OCI-LY7 (cell line): Measurements from ENCODE around the gene SRPK2. TPM values are rescaled to one million over a fixed set of nuclear protein-coding genes. Genes with fewer than 3 reads are reported as not detected.
"Not testable (repeated sequence)": the region's sequence is repeated elsewhere in the genome, so short reads cannot be mapped to it uniquely, and the experiment has no call there.

Source experiments
- BruUV-seq: library from RNA; stranded (reverse); fragments of 400-500 nt; replicated peaks from 2 replicates; lab custom pipeline; 2021; lab: Mats Ljungman, UMichigan
- CTCF ChIA-PET: fragments of 300-600 bp; sonication (Branson Sonifier 250); formaldehyde crosslinking; loops from one replicate; lab custom pipeline; 2022; ENCODE audit warnings: antibody characterized with exemption; ENCODE audit not compliant: unreplicated experiment; lab: Charles Lee
- POLR2A ChIA-PET: fragments of 300-600 bp; sonication (Branson Sonifier 250); formaldehyde crosslinking; loops from one replicate; lab custom pipeline; 2022; ENCODE audit warnings: antibody characterized with exemption; lab: Charles Lee
- DNase-seq: peaks from one replicate; pipeline ENCODE4 v3.0.0-alpha.2; 2015; ENCODE audit warnings: low spot score
- H2AFZ ChIP-seq: fragments of 200-600 bp; sonication (generic), shearing (Covaris generic); 2 replicates; pipeline ENCODE4 v1.6.1; 2014; ENCODE audit warnings: mild to moderate bottlenecking, antibody characterized with exemption, low read length, moderate library complexity
- H3K27ac ChIP-seq: fragments of 200-600 bp; sonication (generic); 2 replicates; pipeline ENCODE4 v1.5.1; 2014; ENCODE audit warnings: mixed run types, low read depth, mild to moderate bottlenecking, moderate library complexity, low read length, inconsistent platforms; ENCODE audit not compliant: poor library complexity, severe bottlenecking
- H3K36me3 ChIP-seq: fragments of 200-600 bp; sonication (generic); 2 replicates; pipeline ENCODE4 v1.6.1; 2014; ENCODE audit warnings: mild to moderate bottlenecking, antibody characterized with exemption, low read length, moderate library complexity, mixed read lengths; ENCODE audit not compliant: insufficient read depth
- H3K4me1 ChIP-seq: fragments of 200-600 bp; sonication (generic); 2 replicates; pipeline ENCODE4 v1.5.1; 2014; ENCODE audit warnings: mild to moderate bottlenecking, low read length; ENCODE audit not compliant: insufficient read depth, poor library complexity, severe bottlenecking
- H3K4me2 ChIP-seq: fragments of 200-600 bp; sonication (generic); 2 replicates; pipeline ENCODE4 v1.6.1; 2014; ENCODE audit warnings: mild to moderate bottlenecking, low read length
- H3K4me3 ChIP-seq: fragments of 200-600 bp; sonication (generic); 2 replicates; pipeline ENCODE4 v1.5.1; 2014; ENCODE audit warnings: mild to moderate bottlenecking, low read depth, low read length; ENCODE audit not compliant: poor library complexity, severe bottlenecking
- H3K79me2 ChIP-seq: fragments of 200-600 bp; sonication (generic); 2 replicates; pipeline ENCODE4 v1.6.1; 2016; ENCODE audit warnings: low read depth, mild to moderate bottlenecking, low read length, moderate library complexity, mixed read lengths; ENCODE audit not compliant: insufficient read depth
- H3K9me2 ChIP-seq: fragments of 200-600 bp; sonication (generic); 2 replicates; pipeline ENCODE4 v1.6.1; 2016; ENCODE audit warnings: mild to moderate bottlenecking, low read length, mixed read lengths; ENCODE audit not compliant: insufficient read depth
- H3K9me3 ChIP-seq: fragments of 200-600 bp; sonication (generic); 2 replicates; pipeline ENCODE4 v1.6.1; 2014; ENCODE audit warnings: mild to moderate bottlenecking, mixed run types, low read length, mixed read lengths
- H4K20me1 ChIP-seq: fragments of 200-600 bp; sonication (generic); 2 replicates; pipeline ENCODE4 v1.6.1; 2014; ENCODE audit warnings: mild to moderate bottlenecking, antibody characterized with exemption, low read length, moderate library complexity, mixed read lengths; ENCODE audit not compliant: insufficient read depth
- EZH2phosphoT487 ChIP-seq: fragments of 200-600 bp; sonication (generic); IDR thresholded peaks from 2 replicates; pipeline ENCODE4 v1.6.1; 2018; ENCODE audit warnings: low read depth, borderline replicate concordance, mild to moderate bottlenecking, mixed run types, antibody characterized with exemption, low read length, moderate library complexity, mixed read lengths
- intact Hi-C: fragments of 100-400 bp; cut with micrococcal nuclease; formaldehyde crosslinking; loops from one replicate; pipeline ENCODE4 v1.10.0; 2022; ENCODE audit not compliant: unreplicated experiment
- total RNA-seq, 2 experiments: library from RNA; depleted of rRNA in 1 of 2; stranded (reverse); fragments of >200 nt in 1 of 2; shearing (Covaris generic) in 1 of 2; gene quantifications; 2 replicates each; pipeline ENCODE4 v1.2.3, GENCODE V29; 2014 to 2022
- TF ChIP-seq, protein P1 (sequence below): fragments of 200-600 bp; sonication (generic); conservative IDR thresholded peaks from 2 replicates; pipeline ENCODE4 v1.5.1; 2014; ENCODE audit warnings: mild to moderate bottlenecking, antibody characterized with exemption, low read length, moderate library complexity, mixed read lengths

The SRPK2 gene
- total RNA-seq, 2 experiments from 2014 or later: 22.1 to 26.8 TPM

DNA sequence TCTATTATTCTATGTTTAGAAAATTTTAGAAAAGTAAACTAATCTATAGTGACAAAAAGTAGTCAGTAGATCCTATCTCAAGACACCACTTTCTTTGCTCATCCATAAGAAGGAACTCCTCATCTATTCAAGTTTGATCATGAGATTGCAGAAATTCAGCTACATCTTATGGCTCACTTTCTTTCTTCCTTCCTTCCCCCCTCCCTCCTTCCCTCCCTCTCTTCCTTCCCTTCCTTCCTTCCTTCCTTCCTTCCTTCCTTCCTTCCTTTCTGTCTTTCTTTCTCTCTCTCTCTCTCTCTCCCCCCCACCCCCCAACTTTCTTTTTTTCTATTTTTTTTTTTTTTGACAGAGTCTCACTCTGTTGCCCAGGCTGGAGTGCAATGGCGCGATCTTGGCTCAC, 35.3 kb upstream of the SRPK2 start:
- no TSS peak for BruUV-seq
- ChIA-PET CTCF (no interaction called here), POLR2A (no interaction called here)
- DNase-seq: no peak
- Histone ChIP-seq H3K4me1 (no peaks in the 10 kb centered on the region), H3K9me2 (no peaks in the 10 kb centered on the region), H3K79me2 (no peaks in the 10 kb centered on the region), H4K20me1 (no peaks in the 10 kb centered on the region), H3K9me3 (no peaks in the 10 kb centered on the region), H3K27ac (no peak overlapping the region), H3K4me2 (no peak overlapping the region), H3K36me3 (no peaks in the 10 kb centered on the region), H3K4me3 (no peak overlapping the region), H2AFZ (no peak overlapping the region)
- no peak for TF ChIP-seq EZH2phosphoT487
- TF ChIP-seq, protein P1, sequence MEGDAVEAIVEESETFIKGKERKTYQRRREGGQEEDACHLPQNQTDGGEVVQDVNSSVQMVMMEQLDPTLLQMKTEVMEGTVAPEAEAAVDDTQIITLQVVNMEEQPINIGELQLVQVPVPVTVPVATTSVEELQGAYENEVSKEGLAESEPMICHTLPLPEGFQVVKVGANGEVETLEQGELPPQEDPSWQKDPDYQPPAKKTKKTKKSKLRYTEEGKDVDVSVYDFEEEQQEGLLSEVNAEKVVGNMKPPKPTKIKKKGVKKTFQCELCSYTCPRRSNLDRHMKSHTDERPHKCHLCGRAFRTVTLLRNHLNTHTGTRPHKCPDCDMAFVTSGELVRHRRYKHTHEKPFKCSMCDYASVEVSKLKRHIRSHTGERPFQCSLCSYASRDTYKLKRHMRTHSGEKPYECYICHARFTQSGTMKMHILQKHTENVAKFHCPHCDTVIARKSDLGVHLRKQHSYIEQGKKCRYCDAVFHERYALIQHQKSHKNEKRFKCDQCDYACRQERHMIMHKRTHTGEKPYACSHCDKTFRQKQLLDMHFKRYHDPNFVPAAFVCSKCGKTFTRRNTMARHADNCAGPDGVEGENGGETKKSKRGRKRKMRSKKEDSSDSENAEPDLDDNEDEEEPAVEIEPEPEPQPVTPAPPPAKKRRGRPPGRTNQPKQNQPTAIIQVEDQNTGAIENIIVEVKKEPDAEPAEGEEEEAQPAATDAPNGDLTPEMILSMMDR: no peak
- intact Hi-C loops: loop anchor here (10.0 kb wide), 1 partner anchor 279 kb away; no protein-coding TSS in a partner anchor

DNA sequence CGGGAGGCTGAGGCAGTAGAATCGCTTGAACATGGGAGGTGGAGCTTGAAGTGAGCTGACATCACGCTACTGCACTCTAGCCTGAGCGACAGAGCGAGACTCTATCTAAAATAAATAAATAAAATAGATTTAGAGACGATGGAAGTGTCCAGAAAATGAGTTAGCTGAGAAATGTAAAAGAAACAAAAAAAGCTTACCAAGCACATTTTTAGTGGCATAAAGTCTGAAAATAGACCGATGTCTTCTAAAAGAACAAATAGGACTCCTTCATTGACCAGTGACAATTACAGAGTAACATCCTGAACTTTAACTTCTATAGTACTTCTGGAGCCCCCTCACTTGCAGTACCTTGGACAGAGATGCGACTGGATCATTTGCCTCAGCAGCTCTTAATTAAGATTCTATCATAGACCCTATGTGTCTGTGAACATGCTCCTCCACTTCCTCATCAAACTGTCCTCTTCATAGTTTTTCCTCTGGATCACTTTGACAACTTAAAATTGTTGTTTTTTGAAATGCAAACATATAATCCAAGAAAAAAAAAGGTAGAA, 25.2 kb upstream of the SRPK2 start:
- DNase-seq: no peak
- Histone ChIP-seq H3K9me2 (no peaks in the 10 kb centered on the region), H3K27ac (no peak overlapping the region), H3K79me2 (no peaks in the 10 kb centered on the region), H2AFZ (no peak overlapping the region), H3K36me3 (no peaks in the 10 kb centered on the region), H3K4me1 (no peaks in the 10 kb centered on the region), H3K4me2 (no peak overlapping the region), H4K20me1 (no peaks in the 10 kb centered on the region), H3K4me3 (no peak overlapping the region), H3K9me3 (no peaks in the 10 kb centered on the region)
- intact Hi-C loops: no loop called here
- CTCF ChIA-PET: no interaction called here
- BruUV-seq: no TSS peak
- POLR2A ChIA-PET: no interaction called here
- TF ChIP-seq, protein P1: no peak
- TF ChIP-seq EZH2phosphoT487: no peak

DNA sequence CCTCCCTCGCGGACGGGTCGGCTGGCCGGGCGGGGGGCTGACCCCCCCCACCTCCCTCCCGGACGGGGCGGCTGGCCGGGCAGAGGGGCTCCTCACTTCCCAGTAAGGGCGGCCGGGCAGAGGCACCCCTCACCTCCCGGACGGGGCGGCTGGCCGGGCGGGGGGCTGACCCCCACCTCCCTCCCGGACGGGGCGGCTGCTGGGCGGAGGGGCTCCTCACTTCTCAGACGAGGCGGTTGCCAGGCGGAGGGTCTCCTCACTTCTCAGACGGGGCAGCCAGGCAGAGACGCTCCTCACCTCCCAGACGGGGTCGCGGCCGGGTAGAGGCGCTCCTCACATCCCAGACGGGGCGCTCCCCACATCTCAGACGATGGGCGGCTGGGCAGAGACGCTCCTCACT, 22.1 kb upstream of the SRPK2 start:
- H2AFZ ChIP-seq, H3K4me1 ChIP-seq, H3K79me2 ChIP-seq, H3K36me3 ChIP-seq, CTCF ChIA-PET, H4K20me1 ChIP-seq, H3K4me3 ChIP-seq, H3K9me3 ChIP-seq, H3K9me2 ChIP-seq, DNase-seq, intact Hi-C loops, BruUV-seq, H3K4me2 ChIP-seq, POLR2A ChIA-PET, H3K27ac ChIP-seq: not testable (repeated sequence)

DNA sequence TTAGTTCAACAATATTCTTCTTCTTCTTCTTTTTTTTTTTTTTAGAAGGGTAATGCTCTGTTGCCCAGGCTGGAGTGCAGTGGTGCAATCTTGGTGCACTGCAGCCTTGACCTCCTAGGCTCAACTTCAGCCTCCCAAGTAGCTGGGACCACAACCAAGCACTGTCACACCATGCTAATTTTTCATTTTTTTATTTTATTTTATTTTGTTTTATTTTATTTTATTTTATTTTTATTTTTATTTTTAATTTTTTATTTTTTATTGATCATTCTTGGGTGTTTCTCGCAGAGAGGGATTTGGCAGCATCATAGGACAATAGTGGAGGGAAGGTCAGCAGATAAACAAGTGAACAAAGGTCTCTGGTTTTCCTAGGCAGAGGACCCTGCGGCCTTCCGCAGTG, 21.1 kb upstream of the SRPK2 start:
- not testable (repeated sequence) for DNase-seq
- CTCF ChIA-PET: interaction anchor here (1.1 kb wide), 1 partner anchor 11 kb away, joined by 3 read pairs; no protein-coding TSS in a partner anchor

More for the DNA sequence above, 21.1 kb upstream of the SRPK2 start:
- H3K27ac ChIP-seq, H3K4me3 ChIP-seq, H4K20me1 ChIP-seq, H2AFZ ChIP-seq, POLR2A ChIA-PET, intact Hi-C loops, H3K79me2 ChIP-seq, H3K9me3 ChIP-seq, H3K4me2 ChIP-seq, H3K9me2 ChIP-seq, H3K4me1 ChIP-seq, BruUV-seq, H3K36me3 ChIP-seq: not testable (repeated sequence)
